GM23338 (cell line): ENCODE data around the gene GATAD2A. TPM values are rescaled to one million over a fixed set of nuclear protein-coding genes. Genes with fewer than 3 reads are reported as not detected.
A peak's percentile ranks its signal among the peaks of the same experiment; 100 is the strongest.

Source experiments
- ATAC-seq: fragments of 200-7000 bp; cut with Tn5 transposase; 3 replicates; pipeline ENCODE4 v1.9.1; 2020
- DNase-seq: peaks from one replicate; pipeline ENCODE4 v3.0.0-alpha.2; 2015; ENCODE audit warnings: low spot score
- H2AFZ ChIP-seq: fragments of 200-600 bp; sonication (generic); 2 replicates; pipeline ENCODE4 v1.8.0; 2016; ENCODE audit warnings: antibody characterized with exemption, mild to moderate bottlenecking, moderate library complexity
- H3F3A ChIP-seq: fragments of 200-600 bp; sonication (generic); replicated peaks from 2 replicates; pipeline ENCODE4 v1.8.0; 2017; ENCODE audit warnings: antibody characterized with exemption, mixed run types, low read depth
- H3K27ac ChIP-seq: fragments of 200-600 bp; sonication (generic); 2 replicates; pipeline ENCODE4 v1.6.1; 2016; ENCODE audit warnings: low read depth
- H3K27me3 ChIP-seq: fragments of 200-600 bp; sonication (generic); 2 replicates; pipeline ENCODE4 v1.8.0; 2016; ENCODE audit warnings: mild to moderate bottlenecking, mixed run types, moderate library complexity; ENCODE audit not compliant: insufficient read depth
- H3K36me3 ChIP-seq: fragments of 200-600 bp; sonication (generic); 2 replicates; pipeline ENCODE4 v1.8.0; 2016; ENCODE audit warnings: mild to moderate bottlenecking; ENCODE audit not compliant: insufficient read depth
- H3K4me1 ChIP-seq: fragments of 200-600 bp; sonication (generic); 2 replicates; pipeline ENCODE4 v1.8.0; 2016; ENCODE audit warnings: mild to moderate bottlenecking, moderate library complexity; ENCODE audit not compliant: insufficient read depth
- H3K4me2 ChIP-seq: fragments of 200-600 bp; sonication (generic); 2 replicates; pipeline ENCODE4 v1.7.1; 2017; ENCODE audit warnings: mixed run types
- H3K4me3 ChIP-seq: fragments of 200-600 bp; sonication (generic); 2 replicates; pipeline ENCODE4 v1.6.1; 2016; ENCODE audit warnings: mixed run types
- H3K79me2 ChIP-seq: fragments of 200-600 bp; sonication (generic); replicated peaks from 2 replicates; pipeline ENCODE4 v1.8.0; 2017; ENCODE audit warnings: mild to moderate bottlenecking; ENCODE audit not compliant: insufficient read depth
- H3K9me2 ChIP-seq: fragments of 200-600 bp; sonication (generic); 2 replicates; pipeline ENCODE4 v1.8.0; 2017; ENCODE audit not compliant: insufficient read depth
- H4K20me1 ChIP-seq: fragments of 200-600 bp; sonication (generic); replicated peaks from 2 replicates; pipeline ENCODE4 v1.8.0; 2017; ENCODE audit warnings: mild to moderate bottlenecking; ENCODE audit not compliant: insufficient read depth
- H3K27ac Mint-ChIP-seq: 2 replicates; pipeline ENCODE4 v1.8.0; 2020; ENCODE audit warnings: inconsistent platforms, mild to moderate bottlenecking, moderate library complexity, mixed read lengths
- H3K27me3 Mint-ChIP-seq: 3 replicates; pipeline ENCODE4 v1.8.0; 2022; ENCODE audit warnings: low read depth, mild to moderate bottlenecking, moderate library complexity, mixed read lengths, inconsistent platforms; ENCODE audit not compliant: insufficient read depth, poor library complexity
- H3K36me3 Mint-ChIP-seq: 3 replicates; pipeline ENCODE4 v1.8.0; 2021; ENCODE audit warnings: low read depth, mild to moderate bottlenecking, inconsistent platforms, moderate library complexity, mixed read lengths
- H3K4me1 Mint-ChIP-seq: 3 replicates; pipeline ENCODE4 v1.8.0; 2020; ENCODE audit warnings: mild to moderate bottlenecking, inconsistent platforms, mixed read lengths
- H3K4me3 Mint-ChIP-seq: 3 replicates; pipeline ENCODE4 v1.8.0; 2021; ENCODE audit warnings: moderate library complexity, mild to moderate bottlenecking, inconsistent platforms, mixed read lengths
- H3K9me3 Mint-ChIP-seq: 3 replicates; pipeline ENCODE4 v1.8.0; 2020; ENCODE audit warnings: moderate library complexity, mild to moderate bottlenecking, inconsistent platforms, mixed read lengths
- CREB1 ChIP-seq: fragments of 250-450 bp; sonication (Bioruptor Pico); IDR thresholded peaks from 2 replicates; pipeline ENCODE4 v1.5.0; 2020; ENCODE audit warnings: low read depth, mild to moderate bottlenecking, moderate library complexity
- EZH2 ChIP-seq: fragments of 200-600 bp; sonication (generic); IDR thresholded peaks from one replicate; pipeline ENCODE4 v1.8.0; 2017; ENCODE audit warnings: antibody characterized with exemption, mild to moderate bottlenecking, low read depth; ENCODE audit not compliant: unreplicated experiment
- EZH2phosphoT487 ChIP-seq: fragments of 200-600 bp; sonication (generic); IDR thresholded peaks from one replicate; pipeline ENCODE4 v1.8.1; 2018; ENCODE audit warnings: antibody characterized with exemption; ENCODE audit not compliant: unreplicated experiment
- JUNB ChIP-seq: IDR thresholded peaks from one replicate; pipeline ENCODE4 v1.6.1; 2016; ENCODE audit warnings: antibody characterized with exemption; ENCODE audit not compliant: unreplicated experiment
- NANOG ChIP-seq: IDR thresholded peaks from 2 replicates; pipeline ENCODE4 v1.6.1; 2016; ENCODE audit warnings: antibody characterized with exemption, borderline replicate concordance
- POLR2AphosphoS5 ChIP-seq: IDR thresholded peaks from 2 replicates; pipeline ENCODE4 v1.6.1; 2016; ENCODE audit warnings: antibody characterized with exemption, low read depth
- STAT1 ChIP-seq: IDR thresholded peaks from one replicate; pipeline ENCODE4 v1.6.1; 2016; ENCODE audit warnings: antibody characterized with exemption; ENCODE audit not compliant: unreplicated experiment
- ZNF114 ChIP-seq: fragments of 250-450 bp; sonication (Bioruptor Pico); IDR thresholded peaks from 2 replicates; pipeline ENCODE4 v1.5.0; 2020; ENCODE audit warnings: mild to moderate bottlenecking, moderate library complexity
- ZNF331 ChIP-seq: fragments of 250-450 bp; sonication (Bioruptor Pico); IDR thresholded peaks from 2 replicates; pipeline ENCODE4 v1.5.0; 2020; ENCODE audit warnings: low read depth, mild to moderate bottlenecking, moderate library complexity
- polyA plus RNA-seq: library from polyadenylated mRNA; unstranded; fragments of >200 nt; fragmentation: Nextera tagmentation; extraction: Ambion mirVana; gene quantifications from 2 replicates; pipeline ENCODE4 v1.2.1, GENCODE V29; 2016
- total RNA-seq: library from RNA; depleted of rRNA; stranded (reverse); fragments of >200 nt; shearing (Covaris generic); gene quantifications from 2 replicates; pipeline ENCODE4 v1.2.3, GENCODE V29; 2014
- TF ChIP-seq, protein P1 (sequence below): IDR thresholded peaks from one replicate; pipeline ENCODE4 v1.6.1; 2018; ENCODE audit warnings: antibody characterized with exemption; ENCODE audit not compliant: unreplicated experiment
- TF ChIP-seq, protein P2 (sequence below), 2 experiments: fragments of 200-600 bp in 1 of 2; sonication (generic) in 1 of 2; conservative IDR thresholded peaks; 2 replicates each; pipeline versions ENCODE4 v1.5.1 to v1.6.1; 2016 to 2017; ENCODE audit warnings: antibody characterized with exemption in 2 of 2, low read depth in 2 of 2, mild to moderate bottlenecking in 2 of 2, moderate library complexity in 1 of 2
- TF ChIP-seq, protein P3 (sequence below): IDR thresholded peaks from 2 replicates; pipeline ENCODE4 v1.6.1; 2016; ENCODE audit warnings: antibody characterized with exemption
- TF ChIP-seq, protein P4 (sequence below): fragments of 250-450 bp; sonication (Bioruptor Pico); IDR thresholded peaks from 2 replicates; pipeline ENCODE4 v1.5.0; 2020; ENCODE audit warnings: mild to moderate bottlenecking, moderate library complexity

GATAD2A gene
- total and polyA plus RNA-seq, 2 experiments from 2014 or later: 40.0 to 151 TPM

DNA sequence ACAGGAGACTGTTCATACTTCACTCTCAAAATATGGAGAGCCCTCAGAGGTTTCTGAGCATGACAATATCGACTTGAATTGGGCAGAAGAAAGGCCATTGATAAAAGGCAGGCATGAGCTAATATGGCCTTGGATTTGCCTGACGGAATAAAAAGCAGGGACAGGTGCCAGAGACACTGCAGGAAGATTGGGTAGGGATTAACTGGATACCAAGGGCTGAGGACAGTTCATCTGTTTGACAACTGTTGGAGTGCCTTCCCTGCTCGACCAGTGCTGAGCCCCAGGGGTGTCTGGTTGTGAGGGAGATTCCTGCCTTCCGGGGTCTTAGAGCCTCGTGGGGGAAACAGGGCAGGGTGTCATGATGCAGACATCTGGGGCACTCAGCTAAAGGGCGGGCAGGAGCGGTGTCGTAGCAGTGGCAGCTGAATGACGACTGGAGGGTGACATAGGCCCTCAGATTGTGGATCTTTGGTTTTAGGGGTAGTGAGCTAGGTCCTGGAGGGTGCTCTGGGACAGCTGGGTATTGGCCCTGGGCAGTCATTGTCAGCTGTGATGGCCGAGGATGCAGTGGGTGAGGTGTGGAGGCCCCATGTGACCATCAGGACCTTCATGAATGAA, 12.3 kb downstream of the GATAD2A start:
- no peak overlapping the region for H3K4me2 ChIP-seq
- ATAC-seq (0 out of 3 replicates have a peak, but pooled peaks have one; percentile 11), DNase-seq (no peak)
- peaks cover 26% of the 10 kb centered on the region for H3K36me3 Mint-ChIP-seq
- peaks cover 23% of the 10 kb centered on the region for H3K4me1 ChIP-seq
- H3K36me3 ChIP-seq: no peaks in the 10 kb centered on the region
- no peak overlapping the region for H3K4me3 Mint-ChIP-seq
- TF ChIP-seq EZH2 (no peak), ZNF114 (CRISPR knock-in tag) (no peak), JUNB (no peak), POLR2AphosphoS5 (no peak), NANOG (no peak), ZNF331 (CRISPR knock-in tag) (no peak), EZH2phosphoT487 (no peak), STAT1 (no peak), CREB1 (CRISPR knock-in tag) (no peak)
- TF ChIP-seq, protein P1, sequence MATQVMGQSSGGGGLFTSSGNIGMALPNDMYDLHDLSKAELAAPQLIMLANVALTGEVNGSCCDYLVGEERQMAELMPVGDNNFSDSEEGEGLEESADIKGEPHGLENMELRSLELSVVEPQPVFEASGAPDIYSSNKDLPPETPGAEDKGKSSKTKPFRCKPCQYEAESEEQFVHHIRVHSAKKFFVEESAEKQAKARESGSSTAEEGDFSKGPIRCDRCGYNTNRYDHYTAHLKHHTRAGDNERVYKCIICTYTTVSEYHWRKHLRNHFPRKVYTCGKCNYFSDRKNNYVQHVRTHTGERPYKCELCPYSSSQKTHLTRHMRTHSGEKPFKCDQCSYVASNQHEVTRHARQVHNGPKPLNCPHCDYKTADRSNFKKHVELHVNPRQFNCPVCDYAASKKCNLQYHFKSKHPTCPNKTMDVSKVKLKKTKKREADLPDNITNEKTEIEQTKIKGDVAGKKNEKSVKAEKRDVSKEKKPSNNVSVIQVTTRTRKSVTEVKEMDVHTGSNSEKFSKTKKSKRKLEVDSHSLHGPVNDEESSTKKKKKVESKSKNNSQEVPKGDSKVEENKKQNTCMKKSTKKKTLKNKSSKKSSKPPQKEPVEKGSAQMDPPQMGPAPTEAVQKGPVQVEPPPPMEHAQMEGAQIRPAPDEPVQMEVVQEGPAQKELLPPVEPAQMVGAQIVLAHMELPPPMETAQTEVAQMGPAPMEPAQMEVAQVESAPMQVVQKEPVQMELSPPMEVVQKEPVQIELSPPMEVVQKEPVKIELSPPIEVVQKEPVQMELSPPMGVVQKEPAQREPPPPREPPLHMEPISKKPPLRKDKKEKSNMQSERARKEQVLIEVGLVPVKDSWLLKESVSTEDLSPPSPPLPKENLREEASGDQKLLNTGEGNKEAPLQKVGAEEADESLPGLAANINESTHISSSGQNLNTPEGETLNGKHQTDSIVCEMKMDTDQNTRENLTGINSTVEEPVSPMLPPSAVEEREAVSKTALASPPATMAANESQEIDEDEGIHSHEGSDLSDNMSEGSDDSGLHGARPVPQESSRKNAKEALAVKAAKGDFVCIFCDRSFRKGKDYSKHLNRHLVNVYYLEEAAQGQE: no peak
- TF ChIP-seq, protein P2, sequence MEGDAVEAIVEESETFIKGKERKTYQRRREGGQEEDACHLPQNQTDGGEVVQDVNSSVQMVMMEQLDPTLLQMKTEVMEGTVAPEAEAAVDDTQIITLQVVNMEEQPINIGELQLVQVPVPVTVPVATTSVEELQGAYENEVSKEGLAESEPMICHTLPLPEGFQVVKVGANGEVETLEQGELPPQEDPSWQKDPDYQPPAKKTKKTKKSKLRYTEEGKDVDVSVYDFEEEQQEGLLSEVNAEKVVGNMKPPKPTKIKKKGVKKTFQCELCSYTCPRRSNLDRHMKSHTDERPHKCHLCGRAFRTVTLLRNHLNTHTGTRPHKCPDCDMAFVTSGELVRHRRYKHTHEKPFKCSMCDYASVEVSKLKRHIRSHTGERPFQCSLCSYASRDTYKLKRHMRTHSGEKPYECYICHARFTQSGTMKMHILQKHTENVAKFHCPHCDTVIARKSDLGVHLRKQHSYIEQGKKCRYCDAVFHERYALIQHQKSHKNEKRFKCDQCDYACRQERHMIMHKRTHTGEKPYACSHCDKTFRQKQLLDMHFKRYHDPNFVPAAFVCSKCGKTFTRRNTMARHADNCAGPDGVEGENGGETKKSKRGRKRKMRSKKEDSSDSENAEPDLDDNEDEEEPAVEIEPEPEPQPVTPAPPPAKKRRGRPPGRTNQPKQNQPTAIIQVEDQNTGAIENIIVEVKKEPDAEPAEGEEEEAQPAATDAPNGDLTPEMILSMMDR (conservative IDR thresholded peaks at IDR 0.05; ENCODE audit: low read depth in 2 of 2): no peak
- TF ChIP-seq, protein P3, sequence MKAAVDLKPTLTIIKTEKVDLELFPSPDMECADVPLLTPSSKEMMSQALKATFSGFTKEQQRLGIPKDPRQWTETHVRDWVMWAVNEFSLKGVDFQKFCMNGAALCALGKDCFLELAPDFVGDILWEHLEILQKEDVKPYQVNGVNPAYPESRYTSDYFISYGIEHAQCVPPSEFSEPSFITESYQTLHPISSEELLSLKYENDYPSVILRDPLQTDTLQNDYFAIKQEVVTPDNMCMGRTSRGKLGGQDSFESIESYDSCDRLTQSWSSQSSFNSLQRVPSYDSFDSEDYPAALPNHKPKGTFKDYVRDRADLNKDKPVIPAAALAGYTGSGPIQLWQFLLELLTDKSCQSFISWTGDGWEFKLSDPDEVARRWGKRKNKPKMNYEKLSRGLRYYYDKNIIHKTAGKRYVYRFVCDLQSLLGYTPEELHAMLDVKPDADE: no peak
- TF ChIP-seq, protein P4, sequence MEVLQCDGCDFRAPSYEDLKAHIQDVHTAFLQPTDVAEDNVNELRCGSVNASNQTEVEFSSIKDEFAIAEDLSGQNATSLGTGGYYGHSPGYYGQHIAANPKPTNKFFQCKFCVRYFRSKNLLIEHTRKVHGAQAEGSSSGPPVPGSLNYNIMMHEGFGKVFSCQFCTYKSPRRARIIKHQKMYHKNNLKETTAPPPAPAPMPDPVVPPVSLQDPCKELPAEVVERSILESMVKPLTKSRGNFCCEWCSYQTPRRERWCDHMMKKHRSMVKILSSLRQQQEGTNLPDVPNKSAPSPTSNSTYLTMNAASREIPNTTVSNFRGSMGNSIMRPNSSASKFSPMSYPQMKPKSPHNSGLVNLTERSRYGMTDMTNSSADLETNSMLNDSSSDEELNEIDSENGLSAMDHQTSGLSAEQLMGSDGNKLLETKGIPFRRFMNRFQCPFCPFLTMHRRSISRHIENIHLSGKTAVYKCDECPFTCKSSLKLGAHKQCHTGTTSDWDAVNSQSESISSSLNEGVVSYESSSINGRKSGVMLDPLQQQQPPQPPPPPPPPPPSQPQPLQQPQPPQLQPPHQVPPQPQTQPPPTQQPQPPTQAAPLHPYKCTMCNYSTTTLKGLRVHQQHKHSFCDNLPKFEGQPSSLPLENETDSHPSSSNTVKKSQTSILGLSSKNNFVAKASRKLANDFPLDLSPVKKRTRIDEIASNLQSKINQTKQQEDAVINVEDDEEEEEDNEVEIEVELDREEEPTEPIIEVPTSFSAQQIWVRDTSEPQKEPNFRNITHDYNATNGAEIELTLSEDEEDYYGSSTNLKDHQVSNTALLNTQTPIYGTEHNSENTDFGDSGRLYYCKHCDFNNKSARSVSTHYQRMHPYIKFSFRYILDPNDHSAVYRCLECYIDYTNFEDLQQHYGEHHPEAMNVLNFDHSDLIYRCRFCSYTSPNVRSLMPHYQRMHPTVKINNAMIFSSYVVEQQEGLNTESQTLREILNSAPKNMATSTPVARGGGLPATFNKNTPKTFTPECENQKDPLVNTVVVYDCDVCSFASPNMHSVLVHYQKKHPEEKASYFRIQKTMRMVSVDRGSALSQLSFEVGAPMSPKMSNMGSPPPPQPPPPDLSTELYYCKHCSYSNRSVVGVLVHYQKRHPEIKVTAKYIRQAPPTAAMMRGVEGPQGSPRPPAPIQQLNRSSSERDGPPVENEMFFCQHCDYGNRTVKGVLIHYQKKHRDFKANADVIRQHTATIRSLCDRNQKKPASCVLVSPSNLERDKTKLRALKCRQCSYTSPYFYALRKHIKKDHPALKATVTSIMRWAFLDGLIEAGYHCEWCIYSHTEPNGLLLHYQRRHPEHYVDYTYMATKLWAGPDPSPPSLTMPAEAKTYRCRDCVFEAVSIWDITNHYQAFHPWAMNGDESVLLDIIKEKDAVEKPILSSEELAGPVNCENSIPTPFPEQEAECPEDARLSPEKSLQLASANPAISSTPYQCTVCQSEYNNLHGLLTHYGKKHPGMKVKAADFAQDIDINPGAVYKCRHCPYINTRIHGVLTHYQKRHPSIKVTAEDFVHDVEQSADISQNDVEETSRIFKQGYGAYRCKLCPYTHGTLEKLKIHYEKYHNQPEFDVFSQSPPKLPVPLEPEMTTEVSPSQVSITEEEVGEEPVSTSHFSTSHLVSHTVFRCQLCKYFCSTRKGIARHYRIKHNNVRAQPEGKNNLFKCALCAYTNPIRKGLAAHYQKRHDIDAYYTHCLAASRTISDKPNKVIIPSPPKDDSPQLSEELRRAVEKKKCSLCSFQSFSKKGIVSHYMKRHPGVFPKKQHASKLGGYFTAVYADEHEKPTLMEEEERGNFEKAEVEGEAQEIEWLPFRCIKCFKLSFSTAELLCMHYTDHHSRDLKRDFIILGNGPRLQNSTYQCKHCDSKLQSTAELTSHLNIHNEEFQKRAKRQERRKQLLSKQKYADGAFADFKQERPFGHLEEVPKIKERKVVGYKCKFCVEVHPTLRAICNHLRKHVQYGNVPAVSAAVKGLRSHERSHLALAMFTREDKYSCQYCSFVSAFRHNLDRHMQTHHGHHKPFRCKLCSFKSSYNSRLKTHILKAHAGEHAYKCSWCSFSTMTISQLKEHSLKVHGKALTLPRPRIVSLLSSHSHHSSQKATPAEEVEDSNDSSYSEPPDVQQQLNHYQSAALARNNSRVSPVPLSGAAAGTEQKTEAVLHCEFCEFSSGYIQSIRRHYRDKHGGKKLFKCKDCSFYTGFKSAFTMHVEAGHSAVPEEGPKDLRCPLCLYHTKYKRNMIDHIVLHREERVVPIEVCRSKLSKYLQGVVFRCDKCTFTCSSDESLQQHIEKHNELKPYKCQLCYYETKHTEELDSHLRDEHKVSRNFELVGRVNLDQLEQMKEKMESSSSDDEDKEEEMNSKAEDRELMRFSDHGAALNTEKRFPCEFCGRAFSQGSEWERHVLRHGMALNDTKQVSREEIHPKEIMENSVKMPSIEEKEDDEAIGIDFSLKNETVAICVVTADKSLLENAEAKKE (CRISPR knock-in tag): no peak
- 0 out of 2 replicates have a peak, but pooled peaks cover 6% of the 10 kb centered on the region for H3F3A ChIP-seq
- peak overlapping the region; percentile 28 for H3K27ac Mint-ChIP-seq
- H3K9me3 Mint-ChIP-seq: no peaks in the 10 kb centered on the region
- no peaks in the 10 kb centered on the region for H3K9me2 ChIP-seq
- H3K79me2 ChIP-seq: peaks cover 100% of the 10 kb centered on the region
- no peak overlapping the region for H3K27ac ChIP-seq
- no peaks in the 10 kb centered on the region for H3K27me3 ChIP-seq
- H4K20me1 ChIP-seq: peaks cover 88% of the 10 kb centered on the region
- peaks cover 45% of the 10 kb centered on the region for H3K4me1 Mint-ChIP-seq
- no peak overlapping the region for H2AFZ ChIP-seq
- no peak overlapping the region for H3K4me3 ChIP-seq
- H3K27me3 Mint-ChIP-seq: peaks cover 21% of the 10 kb centered on the region
